ENCODE measurements around the gene FAM20C.

The FAM20C gene

DNA sequence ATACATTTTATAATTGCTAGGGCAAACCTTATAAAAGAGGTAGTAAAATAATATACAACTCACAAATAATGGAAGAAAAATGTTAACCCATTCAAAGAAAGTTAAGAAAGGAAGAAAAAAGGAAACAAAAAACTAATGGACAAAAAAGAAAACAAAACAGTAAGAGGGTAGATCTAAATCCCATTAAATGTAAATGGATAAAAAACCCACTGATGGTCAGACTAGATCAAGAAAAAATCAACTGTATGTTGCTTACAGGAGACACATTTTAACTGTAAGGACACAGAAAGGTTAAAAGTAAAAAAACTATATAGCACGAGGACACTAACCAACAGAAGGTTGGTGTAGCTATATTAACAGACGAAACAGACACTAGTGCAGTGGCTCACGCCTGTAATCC lies 115.6 kb downstream of the FAM20C start:
- DNase-seq (ENCODE audit: low spot score), result no peak

GRCh38 chr7:309586-310228 lies 117.3 kb downstream of the FAM20C start:
- DNase-seq (ENCODE audit: low spot score), result no peak
